Measurements from ENCODE around the gene MAP3K20.

The MAP3K20 gene

DNA sequence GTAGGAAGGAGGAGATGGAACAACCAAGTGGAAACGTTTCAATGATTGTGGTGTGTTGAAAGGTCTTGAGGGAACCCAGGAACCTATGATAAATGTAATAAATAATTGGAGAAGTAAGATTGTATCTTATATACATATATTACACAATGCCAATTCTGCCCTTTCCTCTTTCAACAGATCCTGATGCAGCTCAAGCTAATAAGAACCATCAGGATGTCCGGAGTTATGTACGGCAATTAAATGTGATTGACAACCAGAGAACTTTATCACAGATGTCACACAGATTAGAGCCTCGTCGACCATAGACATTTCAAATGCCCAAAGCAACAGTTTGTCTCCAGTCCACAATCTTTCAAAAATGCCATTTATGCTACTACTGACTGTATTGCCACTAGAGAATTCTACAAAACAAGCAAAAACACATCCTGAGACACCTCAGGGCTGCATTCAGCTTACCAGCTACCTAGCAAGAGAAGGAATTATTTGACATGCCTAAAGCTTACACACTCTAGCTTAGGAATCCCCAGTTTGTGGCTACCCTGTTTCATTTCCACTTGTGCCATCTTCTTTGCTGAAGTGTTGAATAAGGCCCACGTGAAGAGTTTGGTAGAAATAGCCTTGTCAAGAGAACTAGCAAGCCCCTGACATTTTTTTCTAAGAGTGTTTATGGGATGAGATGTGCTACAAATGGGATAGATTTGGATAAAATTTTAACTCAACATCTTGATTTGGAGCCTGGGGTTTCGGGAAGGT, 24.0 kb upstream of the MAP3K20 start:
- H3K4me3 ChIP-seq (ENCODE audit: low read depth, low read length): no peak overlapping the region
- TF ChIP-seq, protein P1, sequence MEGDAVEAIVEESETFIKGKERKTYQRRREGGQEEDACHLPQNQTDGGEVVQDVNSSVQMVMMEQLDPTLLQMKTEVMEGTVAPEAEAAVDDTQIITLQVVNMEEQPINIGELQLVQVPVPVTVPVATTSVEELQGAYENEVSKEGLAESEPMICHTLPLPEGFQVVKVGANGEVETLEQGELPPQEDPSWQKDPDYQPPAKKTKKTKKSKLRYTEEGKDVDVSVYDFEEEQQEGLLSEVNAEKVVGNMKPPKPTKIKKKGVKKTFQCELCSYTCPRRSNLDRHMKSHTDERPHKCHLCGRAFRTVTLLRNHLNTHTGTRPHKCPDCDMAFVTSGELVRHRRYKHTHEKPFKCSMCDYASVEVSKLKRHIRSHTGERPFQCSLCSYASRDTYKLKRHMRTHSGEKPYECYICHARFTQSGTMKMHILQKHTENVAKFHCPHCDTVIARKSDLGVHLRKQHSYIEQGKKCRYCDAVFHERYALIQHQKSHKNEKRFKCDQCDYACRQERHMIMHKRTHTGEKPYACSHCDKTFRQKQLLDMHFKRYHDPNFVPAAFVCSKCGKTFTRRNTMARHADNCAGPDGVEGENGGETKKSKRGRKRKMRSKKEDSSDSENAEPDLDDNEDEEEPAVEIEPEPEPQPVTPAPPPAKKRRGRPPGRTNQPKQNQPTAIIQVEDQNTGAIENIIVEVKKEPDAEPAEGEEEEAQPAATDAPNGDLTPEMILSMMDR (IDR thresholded peaks at IDR 0.05; ENCODE audit: borderline replicate concordance, insufficient read depth, low read depth, low read length): no peak

DNA sequence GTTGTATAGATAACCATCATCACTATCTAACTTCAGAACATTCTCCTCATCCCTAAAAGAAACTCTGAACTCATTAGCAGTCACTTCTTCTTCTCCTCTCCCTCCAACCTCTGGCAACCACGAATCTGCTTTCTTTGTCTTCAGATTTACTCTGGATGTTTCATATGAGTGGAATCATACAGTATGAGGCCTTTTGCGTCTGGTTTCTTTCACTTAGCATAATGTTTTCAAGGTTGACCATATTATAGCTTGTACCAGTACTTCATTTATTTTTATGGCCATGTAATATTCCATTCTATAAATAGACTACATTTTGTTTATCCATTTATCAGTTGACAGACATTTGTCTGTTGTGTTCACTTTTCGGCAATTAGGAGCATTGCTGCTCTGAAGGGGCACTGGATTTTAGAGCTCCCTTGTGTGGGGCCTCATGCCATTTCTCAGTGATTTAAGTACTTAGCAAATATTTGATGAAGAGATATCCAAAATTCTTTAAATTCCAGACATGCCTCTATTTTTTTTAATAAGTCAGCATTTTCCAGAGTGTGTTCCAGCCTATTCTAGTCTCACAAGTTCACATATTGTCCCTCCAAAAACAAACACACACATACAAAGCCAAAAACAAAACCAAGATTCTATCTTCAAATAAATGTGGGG, 22.5 kb upstream of the MAP3K20 start:
- TF ChIP-seq, protein P1 (IDR thresholded peaks at IDR 0.05; ENCODE audit: borderline replicate concordance, insufficient read depth, low read depth, low read length): no peak
- no peak overlapping the region for H3K4me3 ChIP-seq (ENCODE audit: low read depth, low read length)

DNA sequence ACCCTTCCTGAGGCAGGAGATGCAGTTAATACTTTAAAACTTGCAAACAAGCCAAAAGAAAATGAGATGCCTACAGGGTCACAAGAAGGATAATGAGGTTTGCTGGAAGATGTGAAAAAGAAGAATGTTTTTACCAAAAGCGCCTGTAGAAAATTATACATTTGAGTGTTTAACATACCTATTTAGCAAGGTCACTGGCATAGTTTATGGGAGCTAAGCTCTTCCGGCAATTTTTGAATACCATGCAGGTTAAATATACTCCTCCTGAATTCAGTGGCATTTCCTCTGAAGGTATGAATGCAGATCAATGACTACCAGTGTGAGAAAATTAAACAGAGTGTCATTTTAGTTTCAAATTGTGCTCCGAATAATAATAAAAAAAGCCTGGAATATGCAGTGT, 21.2 kb upstream of the MAP3K20 start:
- TF ChIP-seq, protein P1 (IDR thresholded peaks at IDR 0.05; ENCODE audit: borderline replicate concordance, insufficient read depth, low read depth, low read length): no peak
- no peak overlapping the region for H3K4me3 ChIP-seq (ENCODE audit: low read depth, low read length)

DNA sequence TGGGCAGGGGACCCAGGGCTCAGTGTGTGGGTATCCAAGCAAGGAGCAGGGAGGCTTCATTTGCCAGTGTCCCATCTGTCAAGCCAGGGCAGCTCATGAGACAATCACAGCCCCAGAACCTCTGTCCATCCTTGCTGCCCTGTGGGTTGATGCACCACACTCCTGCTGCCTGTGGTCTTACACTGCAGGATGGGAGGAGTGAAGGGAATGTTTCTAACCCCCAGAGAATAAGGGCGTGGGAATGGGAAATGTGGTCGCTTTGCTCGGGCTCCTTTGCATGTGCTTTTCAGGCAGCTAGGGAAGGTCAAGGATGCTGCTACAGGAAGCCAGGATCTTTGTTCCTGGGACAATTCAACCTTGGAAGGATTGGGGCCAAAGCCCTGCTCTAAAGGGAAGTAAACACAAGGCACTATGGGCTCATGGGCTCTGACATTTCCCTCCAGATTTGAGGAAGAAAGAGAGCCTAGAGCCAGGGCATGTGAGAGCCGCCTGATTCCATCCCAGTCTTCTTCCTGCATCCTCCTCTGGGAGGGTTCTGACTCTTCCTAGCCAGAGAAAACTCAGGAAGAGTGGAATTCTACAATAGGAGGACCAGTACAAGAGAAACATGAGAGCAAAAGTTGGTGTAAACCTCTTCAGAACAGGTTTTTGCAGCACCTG, 18.8 kb upstream of the MAP3K20 start:
- TF ChIP-seq, protein P1 (IDR thresholded peaks at IDR 0.05; ENCODE audit: borderline replicate concordance, insufficient read depth, low read depth, low read length): no peak
- H3K4me3 ChIP-seq (ENCODE audit: low read depth, low read length): no peak overlapping the region

DNA sequence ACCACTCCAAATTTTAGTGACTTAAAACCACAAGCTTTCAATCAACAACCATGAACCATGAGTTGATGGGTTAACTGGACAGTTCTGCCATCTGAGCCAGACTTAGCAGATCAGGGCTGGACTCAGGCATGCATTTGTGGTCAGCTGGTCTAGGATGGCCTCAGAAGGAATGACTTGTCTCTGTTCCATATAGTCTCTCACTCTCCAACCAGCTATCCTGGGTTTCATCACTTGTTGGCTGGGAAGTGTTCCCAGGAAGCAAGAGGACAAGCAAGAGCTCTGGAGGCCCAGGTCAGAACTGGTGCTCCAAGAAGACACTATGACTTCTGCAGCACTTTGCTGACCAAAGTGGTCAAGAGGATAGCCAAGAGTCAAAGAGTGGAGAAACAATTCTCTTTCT, 17.5 kb upstream of the MAP3K20 start:
- H3K4me3 ChIP-seq (ENCODE audit: low read depth, low read length): no peak overlapping the region
- TF ChIP-seq, protein P1 (IDR thresholded peaks at IDR 0.05; ENCODE audit: borderline replicate concordance, insufficient read depth, low read depth, low read length): no peak

DNA sequence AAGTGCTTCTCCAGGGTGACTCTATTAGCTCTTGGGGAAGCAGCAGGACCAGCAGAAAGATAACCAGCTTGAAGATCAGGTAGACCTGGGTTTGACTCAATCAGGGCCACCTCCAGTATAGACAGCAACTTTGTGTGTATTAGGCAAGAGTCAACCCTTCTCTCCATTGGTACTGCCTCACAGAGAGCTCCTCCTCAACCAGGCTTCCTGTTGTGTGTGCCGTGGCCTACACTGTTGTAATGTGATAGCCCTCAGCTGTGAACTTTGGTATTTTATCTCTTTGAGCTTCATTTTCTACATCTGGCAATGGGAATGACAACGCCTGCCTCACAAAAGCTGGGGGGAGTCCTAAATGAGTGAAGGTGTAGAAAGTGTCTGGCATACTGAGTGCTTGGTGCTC, 17.0 kb upstream of the MAP3K20 start:
- TF ChIP-seq, protein P1 (IDR thresholded peaks at IDR 0.05; ENCODE audit: borderline replicate concordance, insufficient read depth, low read depth, low read length): no peak
- H3K4me3 ChIP-seq (ENCODE audit: low read depth, low read length): no peak overlapping the region

All from GM12875 (cell line).